ENCODE data around the gene MARCHF6. TPM values are rescaled to one million over a fixed set of nuclear protein-coding genes. Genes with fewer than 3 reads are reported as not detected.
A peak's percentile ranks its signal among the peaks of the same experiment; 100 is the strongest.
"Not testable (repeated sequence)": the region's sequence is repeated elsewhere in the genome, so short reads cannot be mapped to it uniquely, and the experiment has no call there.

The MARCHF6 gene
- total and polyA plus RNA-seq, 2 experiments from 2014 or later = 56.4 to 97.5 TPM

- Histone ChIP-seq H3K36me3 (ENCODE audit: low read depth) (no peaks in the 10 kb centered on the region), H3K4me1 (ENCODE audit: insufficient read depth) (peaks cover 33% of the 10 kb centered on the region), H2AFZ (no peak overlapping the region), H3K9ac (no peak overlapping the region), H3K9me3 (ENCODE audit: low read depth) (no peaks in the 10 kb centered on the region), H3K79me2 (ENCODE audit: insufficient read depth) (peaks cover 100% of the 10 kb centered on the region), H4K20me1 (ENCODE audit: insufficient read depth) (peaks cover 41% of the 10 kb centered on the region; the same call in 1 of the 2 replicates), H3K27ac (no peak overlapping the region), H3F3A (ENCODE audit: insufficient read depth) (peaks cover 13% of the 10 kb centered on the region), H3K27me3 (replicated peaks; ENCODE audit: insufficient read depth) (no peaks in the 10 kb centered on the region), H3K4me2 (ENCODE audit: unreplicated experiment) (no peak overlapping the region), H3K9me2 (ENCODE audit: insufficient read depth) (no peaks in the 10 kb centered on the region), H3K4me3 (no peak overlapping the region)
- TF ChIP-seq EZH2 (IDR thresholded peaks at IDR 0.05; ENCODE audit: insufficient read depth, poor library complexity, severe bottlenecking) = no peak
- no peak for TF ChIP-seq EZH2phosphoT487 (IDR thresholded peaks at IDR 0.05; ENCODE audit: insufficient read depth, low read depth)
- 95 to 98% methylated on average over 2 of the region's 2 CpGs for WGBS, 2 experiments (ENCODE audit: low coverage in 1 of 2, low lambda C conversion rate in 2 of 2, missing lambda C conversion rate in 2 of 2)
- in situ Hi-C loops (cut with MboI) = no loop called here
- no peak for DNase-seq
These were observed 17.4 kb downstream of the MARCHF6 start for GRCh38 chr5:10370931-10371330.

- H3K27me3 ChIP-seq (replicated peaks; ENCODE audit: insufficient read depth); H3K9me2 ChIP-seq (ENCODE audit: insufficient read depth); H2AFZ ChIP-seq; H3K27ac ChIP-seq; H3K4me3 ChIP-seq; H3K36me3 ChIP-seq (ENCODE audit: low read depth); in situ Hi-C loops (cut with MboI); H3K9me3 ChIP-seq (ENCODE audit: low read depth); DNase-seq; H3K9ac ChIP-seq; H3K4me2 ChIP-seq (ENCODE audit: unreplicated experiment): not testable (repeated sequence)
- peaks cover 100% of the 10 kb centered on the region for H3K79me2 ChIP-seq (ENCODE audit: insufficient read depth)
- peaks cover 40% of the 10 kb centered on the region; the same call in 1 of the 2 replicates for H4K20me1 ChIP-seq (ENCODE audit: insufficient read depth)
- H3K4me1 ChIP-seq (ENCODE audit: insufficient read depth) = peaks cover 29% of the 10 kb centered on the region
- peaks cover 12% of the 10 kb centered on the region for H3F3A ChIP-seq (ENCODE audit: insufficient read depth)
- WGBS, 2 experiments (ENCODE audit: low coverage in 1 of 2, low lambda C conversion rate in 2 of 2, missing lambda C conversion rate in 2 of 2) = 77 to 81% methylated on average over 2 of the region's 2 CpGs
These were observed 17.9 kb downstream of the MARCHF6 start for GRCh38 chr5:10371369-10371768.

- Histone ChIP-seq H3F3A (ENCODE audit: insufficient read depth) (no peaks in the 10 kb centered on the region), H3K4me3 (no peak overlapping the region), H4K20me1 (ENCODE audit: insufficient read depth) (peaks cover 33% of the 10 kb centered on the region; the same call in 1 of the 2 replicates), H3K79me2 (ENCODE audit: insufficient read depth) (peaks cover 100% of the 10 kb centered on the region), H3K27me3 (replicated peaks; ENCODE audit: insufficient read depth) (no peaks in the 10 kb centered on the region), H3K9me3 (ENCODE audit: low read depth) (no peaks in the 10 kb centered on the region), H3K27ac (no peak overlapping the region), H3K4me1 (ENCODE audit: insufficient read depth) (peaks cover 18% of the 10 kb centered on the region), H2AFZ (no peak overlapping the region), H3K36me3 (ENCODE audit: low read depth) (no peaks in the 10 kb centered on the region), H3K4me2 (ENCODE audit: unreplicated experiment) (no peak overlapping the region), H3K9ac (no peak overlapping the region), H3K9me2 (ENCODE audit: insufficient read depth) (no peaks in the 10 kb centered on the region)
- peak; percentile 11 for DNase-seq
- WGBS, 2 experiments (ENCODE audit: low coverage in 1 of 2, low lambda C conversion rate in 2 of 2, missing lambda C conversion rate in 2 of 2) = 96 to 99% methylated on average over 8 of the region's 8 CpGs
- in situ Hi-C loops (cut with MboI) = no loop called here
- TF ChIP-seq EZH2 (IDR thresholded peaks at IDR 0.05; ENCODE audit: insufficient read depth, poor library complexity, severe bottlenecking) (no peak), EZH2phosphoT487 (IDR thresholded peaks at IDR 0.05; ENCODE audit: insufficient read depth, low read depth) (no peak)
These were observed 19.5 kb downstream of the MARCHF6 start for GRCh38 chr5:10372726-10373709.

- in situ Hi-C loops (cut with MboI) = no loop called here
These were observed 20.8 kb downstream of the MARCHF6 start for GRCh38 chr5:10374046-10375022.

GRCh38 chr5:10375146-10375545 lies 21.7 kb downstream of the MARCHF6 start:
- H3K9me2 ChIP-seq (ENCODE audit: insufficient read depth); H3F3A ChIP-seq (ENCODE audit: insufficient read depth); H3K9ac ChIP-seq; H3K9me3 ChIP-seq (ENCODE audit: low read depth); H2AFZ ChIP-seq; H3K27me3 ChIP-seq (replicated peaks; ENCODE audit: insufficient read depth); in situ Hi-C loops (cut with MboI); DNase-seq; H3K4me2 ChIP-seq (ENCODE audit: unreplicated experiment); H3K27ac ChIP-seq; H3K4me3 ChIP-seq: not testable (repeated sequence)
- 98 to 99% methylated on average over 14 to 20 of the region's 29 CpGs for WGBS, 2 experiments (ENCODE audit: low coverage in 1 of 2, low lambda C conversion rate in 2 of 2, missing lambda C conversion rate in 2 of 2)
- Histone ChIP-seq H3K4me1 (ENCODE audit: insufficient read depth) (peaks cover 19% of the 10 kb centered on the region), H4K20me1 (ENCODE audit: insufficient read depth) (peaks cover 33% of the 10 kb centered on the region; the same call in 1 of the 2 replicates), H3K36me3 (ENCODE audit: low read depth) (peaks cover 12% of the 10 kb centered on the region), H3K79me2 (ENCODE audit: insufficient read depth) (peaks cover 100% of the 10 kb centered on the region)

More at GRCh38 chr5:10374046-10375022, 20.8 kb downstream of the MARCHF6 start:
- no peak for DNase-seq
- no peaks in the 10 kb centered on the region for H3F3A ChIP-seq (ENCODE audit: insufficient read depth)
- H3K4me1 ChIP-seq (ENCODE audit: insufficient read depth) = peaks cover 19% of the 10 kb centered on the region
- no peaks in the 10 kb centered on the region for H3K9me2 ChIP-seq (ENCODE audit: insufficient read depth)
- no peaks in the 10 kb centered on the region for H3K27me3 ChIP-seq (replicated peaks; ENCODE audit: insufficient read depth)
- H3K9me3 ChIP-seq (ENCODE audit: low read depth) = no peaks in the 10 kb centered on the region
- peaks cover 6% of the 10 kb centered on the region; the same call in 1 of the 2 replicates for H3K36me3 ChIP-seq (ENCODE audit: low read depth)
- H2AFZ ChIP-seq = no peak overlapping the region
- no peak overlapping the region for H3K27ac ChIP-seq
- H3K9ac ChIP-seq = no peak overlapping the region
- no peak overlapping the region for H3K4me2 ChIP-seq (ENCODE audit: unreplicated experiment)
- no peak for TF ChIP-seq EZH2phosphoT487 (IDR thresholded peaks at IDR 0.05; ENCODE audit: insufficient read depth, low read depth)
- no peak for TF ChIP-seq EZH2 (IDR thresholded peaks at IDR 0.05; ENCODE audit: insufficient read depth, poor library complexity, severe bottlenecking)
- 69 to 71% methylated on average over 10 to 11 of the region's 11 CpGs for WGBS, 2 experiments (ENCODE audit: low coverage in 1 of 2, low lambda C conversion rate in 2 of 2, missing lambda C conversion rate in 2 of 2)
- peaks cover 33% of the 10 kb centered on the region; the same call in 1 of the 2 replicates for H4K20me1 ChIP-seq (ENCODE audit: insufficient read depth)
- H3K4me3 ChIP-seq = no peak overlapping the region
- H3K79me2 ChIP-seq (ENCODE audit: insufficient read depth) = peaks cover 100% of the 10 kb centered on the region
